Gastroesophageal sphincter (tissue), 4 donors: ENCODE results near the gene BCOR. TPM values are rescaled to one million over a fixed set of nuclear protein-coding genes. Genes with fewer than 3 reads are reported as not detected.

Source experiments
- ATAC-seq: fragments of 150-250 bp; one replicate; pipeline ENCODE4 v1.9.1; 2016; ENCODE audit warnings: mild to moderate bottlenecking, moderate library complexity
- H3K27ac ChIP-seq, 4 donors: fragments of 200-600 bp; sonication (generic) in 3 of 4; 1 replicate in 3 of 4; 2 replicates in 1 of 4; pipeline ENCODE4 v1.5.1; 2016 to 2019
- H3K27me3 ChIP-seq: fragments of 200-600 bp; sonication (generic); one replicate; pipeline ENCODE4 v1.5.1; 2019
- H3K36me3 ChIP-seq, 2 donors: fragments of 200-600 bp; sonication (generic); one replicate each; pipeline ENCODE4 v1.5.1; 2019; ENCODE audit warnings: control low read depth in 1 of 2
- H3K4me1 ChIP-seq, 3 donors: fragments of 200-600 bp; sonication (generic); 1 replicate in 2 of 3; 2 replicates in 1 of 3; pipeline ENCODE4 v1.5.1; 2016 to 2019; ENCODE audit warnings: control low read depth in 2 of 3
- H3K4me3 ChIP-seq, 2 donors: fragments of 200-600 bp; sonication (generic); one replicate each; pipeline ENCODE4 v1.5.1; 2019; ENCODE audit warnings: mild to moderate bottlenecking in 1 of 2, moderate library complexity in 1 of 2
- H3K9me3 ChIP-seq, 3 donors: fragments of 200-600 bp; sonication (generic); one replicate each; pipeline ENCODE4 v1.5.1; 2017 to 2019; ENCODE audit warnings: control low read depth in 2 of 3
- EP300 ChIP-seq: sonication (generic); formaldehyde crosslinking; IDR thresholded peaks from one replicate; pipeline ENCODE4 v1.6.1; 2017; ENCODE audit warnings: antibody characterized with exemption, mild to moderate bottlenecking
- POLR2A ChIP-seq, 2 donors: fragments of 450-650 bp; IDR thresholded peaks; one replicate each; pipeline ENCODE4 v1.6.1; 2017; ENCODE audit warnings: antibody characterized with exemption in 2 of 2, mild to moderate bottlenecking in 2 of 2, moderate library complexity in 1 of 2
- POLR2AphosphoS5 ChIP-seq: sonication (generic); formaldehyde crosslinking; IDR thresholded peaks from one replicate; pipeline ENCODE4 v1.6.1; 2017; ENCODE audit warnings: antibody characterized with exemption
- WGBS, 2 donors: methylation state at CpG; one replicate each; pipeline ENCODE4 v1.1.5; 2018; ENCODE audit warnings: low coverage in 1 of 2; 5-methylcytosine and 5-hydroxymethylcytosine counted together
- total RNA-seq, 4 donors: library from RNA; depleted of rRNA; stranded (reverse); fragments of >200 nt; gene quantifications; one replicate each; pipeline ENCODE4 v1.1.0, GENCODE V29; 2016
- TF ChIP-seq, protein P1 (sequence below), 4 experiments: fragments of 200-600 bp in 2 of 4; fragments of 450-650 bp in 2 of 4; sonication (generic) in 1 of 4; IDR thresholded peaks; one replicate each; pipeline ENCODE4 v1.5.1; 2017 to 2019; ENCODE audit warnings: antibody characterized with exemption in 4 of 4, mild to moderate bottlenecking in 2 of 4, moderate library complexity in 2 of 4

The BCOR gene
- total RNA-seq, 4 donors from 2014 or later: 18.4 to 27.4 (median 21.4) TPM

- Histone ChIP-seq H3K27ac (no peak overlapping the region), H3K4me3 (no peak overlapping the region), H3K4me1 (no peaks in the 10 kb centered on the region), H3K27me3 (no peaks in the 10 kb centered on the region), H3K36me3 (peaks cover 0 to 92% of the 10 kb centered on the region in 2 donors), H3K9me3 (peaks cover 0 to 4% (median 0%) of the 10 kb centered on the region in 3 donors)
- WGBS, 2 donors: 60 to 75% methylated on average over 1 to 3 of the region's 4 CpGs
- no peak for TF ChIP-seq POLR2AphosphoS5
- TF ChIP-seq EP300: no peak
- TF ChIP-seq POLR2A (IDR thresholded peaks at IDR 0.05): no peak
- TF ChIP-seq, protein P1, sequence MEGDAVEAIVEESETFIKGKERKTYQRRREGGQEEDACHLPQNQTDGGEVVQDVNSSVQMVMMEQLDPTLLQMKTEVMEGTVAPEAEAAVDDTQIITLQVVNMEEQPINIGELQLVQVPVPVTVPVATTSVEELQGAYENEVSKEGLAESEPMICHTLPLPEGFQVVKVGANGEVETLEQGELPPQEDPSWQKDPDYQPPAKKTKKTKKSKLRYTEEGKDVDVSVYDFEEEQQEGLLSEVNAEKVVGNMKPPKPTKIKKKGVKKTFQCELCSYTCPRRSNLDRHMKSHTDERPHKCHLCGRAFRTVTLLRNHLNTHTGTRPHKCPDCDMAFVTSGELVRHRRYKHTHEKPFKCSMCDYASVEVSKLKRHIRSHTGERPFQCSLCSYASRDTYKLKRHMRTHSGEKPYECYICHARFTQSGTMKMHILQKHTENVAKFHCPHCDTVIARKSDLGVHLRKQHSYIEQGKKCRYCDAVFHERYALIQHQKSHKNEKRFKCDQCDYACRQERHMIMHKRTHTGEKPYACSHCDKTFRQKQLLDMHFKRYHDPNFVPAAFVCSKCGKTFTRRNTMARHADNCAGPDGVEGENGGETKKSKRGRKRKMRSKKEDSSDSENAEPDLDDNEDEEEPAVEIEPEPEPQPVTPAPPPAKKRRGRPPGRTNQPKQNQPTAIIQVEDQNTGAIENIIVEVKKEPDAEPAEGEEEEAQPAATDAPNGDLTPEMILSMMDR (IDR thresholded peaks at IDR 0.05): no peak
- no peak for ATAC-seq
Measured at GRCh38 chrX:40056420-40056819, 41.3 kb downstream of the BCOR start.

DNA sequence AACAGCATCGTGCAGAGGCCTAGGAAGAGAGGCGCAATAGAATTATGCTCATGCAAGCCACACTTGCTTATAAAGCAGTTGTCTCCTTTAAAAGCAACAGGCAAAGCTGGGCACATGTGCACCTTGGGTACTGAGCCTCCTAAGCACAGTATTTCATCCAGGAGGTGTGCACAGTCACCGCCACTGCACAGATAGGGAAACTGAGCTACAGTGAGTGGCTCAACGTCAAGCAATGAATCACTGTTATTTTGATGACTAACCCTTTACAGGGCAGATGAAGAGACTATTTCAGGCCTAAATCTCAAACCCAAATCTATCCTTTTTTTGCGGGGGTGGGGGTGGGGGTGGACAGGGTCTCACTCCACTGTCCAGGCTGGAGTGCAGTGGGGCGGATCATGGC lies 42.3 kb downstream of the BCOR start:
- no peak for ATAC-seq
- WGBS, 2 donors: 60 to 67% methylated on average over 1 to 2 of the region's 6 CpGs
- H3K4me1 ChIP-seq: no peaks in the 10 kb centered on the region
- no peak overlapping the region for H3K4me3 ChIP-seq
- peaks cover 0 to 13% (median 0%) of the 10 kb centered on the region in 3 donors for H3K9me3 ChIP-seq
- H3K27ac ChIP-seq: no peak overlapping the region
- H3K36me3 ChIP-seq: peaks cover 3 to 92% of the 10 kb centered on the region in 2 donors
- TF ChIP-seq POLR2AphosphoS5: no peak
- no peak for TF ChIP-seq POLR2A (IDR thresholded peaks at IDR 0.05)
- TF ChIP-seq EP300: no peak
- TF ChIP-seq, protein P1 (IDR thresholded peaks at IDR 0.05): no peak
- no peaks in the 10 kb centered on the region for H3K27me3 ChIP-seq

GRCh38 chrX:40054793-40055192 lies 43.0 kb downstream of the BCOR start:
- Histone ChIP-seq H3K4me3 (no peak overlapping the region), H3K4me1 (no peaks in the 10 kb centered on the region), H3K9me3 (peaks cover 0 to 20% (median 0%) of the 10 kb centered on the region in 3 donors), H3K36me3 (peaks cover 3 to 94% of the 10 kb centered on the region in 2 donors), H3K27me3 (no peaks in the 10 kb centered on the region), H3K27ac (no peak overlapping the region)
- TF ChIP-seq, protein P1 (IDR thresholded peaks at IDR 0.05): no peak
- TF ChIP-seq POLR2A (IDR thresholded peaks at IDR 0.05) (no peak), POLR2AphosphoS5 (no peak), EP300 (no peak)
- WGBS, 2 donors: no CpG with 5 or more reads among the region's 1 CpG
- no peak for ATAC-seq

DNA sequence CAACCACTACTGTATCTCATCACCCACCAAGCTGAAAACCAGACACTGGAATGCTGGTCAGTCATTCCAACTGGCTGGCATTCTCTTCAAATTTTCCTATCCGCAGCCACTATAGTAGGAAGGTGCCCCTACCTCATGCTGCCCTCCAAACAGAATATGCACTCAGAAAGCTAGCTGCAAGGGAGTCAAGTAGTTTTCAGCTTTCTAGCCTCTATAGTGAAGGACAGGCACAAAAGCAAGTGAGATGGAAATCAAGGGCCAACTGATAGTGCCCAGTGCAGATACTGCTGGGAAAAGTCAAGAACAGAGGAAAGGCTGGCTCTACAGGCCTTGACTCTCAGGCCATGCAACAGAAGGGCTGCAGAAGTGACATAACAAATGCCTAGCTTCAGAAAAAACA lies 47.2 kb downstream of the BCOR start:
- WGBS, 2 donors: 100% methylated on average over 1 of the region's 1 CpG; no CpG with 5 or more reads in 1 of the 2 donors
- H3K36me3 ChIP-seq: peaks cover 3 to 77% of the 10 kb centered on the region in 2 donors
- peaks cover 0 to 38% (median 0%) of the 10 kb centered on the region in 3 donors for H3K9me3 ChIP-seq
- no peaks in the 10 kb centered on the region for H3K4me1 ChIP-seq
- no peak overlapping the region for H3K27ac ChIP-seq
- TF ChIP-seq, protein P1 (IDR thresholded peaks at IDR 0.05): no peak
- no peak for TF ChIP-seq EP300
- no peak for TF ChIP-seq POLR2AphosphoS5
- TF ChIP-seq POLR2A (IDR thresholded peaks at IDR 0.05): no peak
- no peak overlapping the region for H3K4me3 ChIP-seq
- H3K27me3 ChIP-seq: no peaks in the 10 kb centered on the region
- ATAC-seq: no peak

GRCh38 chrX:40049084-40049641 lies 48.6 kb downstream of the BCOR start:
- H3K4me1 ChIP-seq: no peaks in the 10 kb centered on the region
- H3K27ac ChIP-seq: no peak overlapping the region
- peaks cover 3 to 63% of the 10 kb centered on the region in 2 donors for H3K36me3 ChIP-seq
- 90 to 100% methylated on average over 2 to 3 of the region's 7 CpGs for WGBS, 2 donors
- TF ChIP-seq, protein P1 (IDR thresholded peaks at IDR 0.05): no peak
- TF ChIP-seq POLR2A (IDR thresholded peaks at IDR 0.05): no peak
- TF ChIP-seq POLR2AphosphoS5: no peak
- no peak for TF ChIP-seq EP300
- H3K27me3 ChIP-seq: no peaks in the 10 kb centered on the region
- H3K4me3 ChIP-seq: no peak overlapping the region
- peaks cover 0 to 38% (median 0%) of the 10 kb centered on the region in 3 donors for H3K9me3 ChIP-seq
- no peak for ATAC-seq
